ENCODE results near the gene L1TD1.
A peak's percentile ranks its signal among the peaks of the same experiment; 100 is the strongest.
"Not testable (repeated sequence)": the region's sequence is repeated elsewhere in the genome, so short reads cannot be mapped to it uniquely, and the experiment has no call there.

The L1TD1 gene

GRCh38 chr1:62238507-62238906, 43.9 kb downstream of the L1TD1 start:
- no peak for DNase-seq

GRCh38 chr1:62239652-62240403, 45.2 kb downstream of the L1TD1 start:
- DNase-seq, result not testable (repeated sequence)

- peak in 1 of 2 experiments; percentile 18 for DNase-seq
These were observed 46.2 kb downstream of the L1TD1 start for GRCh38 chr1:62240651-62241370.

- DNase-seq, result peak; percentile 75 to 84
These were observed 46.9 kb downstream of the L1TD1 start for GRCh38 chr1:62241371-62242131.

GRCh38 chr1:62244380-62244779, 49.7 kb downstream of the L1TD1 start:
- not testable (repeated sequence) for DNase-seq

GRCh38 chr1:62245201-62245600, 50.6 kb downstream of the L1TD1 start:
- DNase-seq, result no peak

- peak; percentile 52 to 67 for DNase-seq
These were observed 52.9 kb downstream of the L1TD1 start for GRCh38 chr1:62247391-62248168.

GRCh38 chr1:62250126-62250726, 55.6 kb downstream of the L1TD1 start:
- DNase-seq, result peak; percentile 43 to 83

- DNase-seq, result no peak
These were observed 64.9 kb downstream of the L1TD1 start for GRCh38 chr1:62259551-62259950.

GRCh38 chr1:62260688-62261087, 66.0 kb downstream of the L1TD1 start:
- DNase-seq, result no peak
